GM18858 (cell line): Measurements from ENCODE around the gene FYB1.
"Not testable (repeated sequence)": the region's sequence is repeated elsewhere in the genome, so short reads cannot be mapped to it uniquely, and the experiment has no call there.

Experiments
- ATAC-seq: cut with Tn5 transposase; IDR thresholded peaks from one replicate; pipeline ENCODE4 v1.9.1; 2021; ENCODE audit not compliant: unreplicated experiment

Gene FYB1

GRCh38 chr5:39219437-39219836 is at the start of gene FYB1:
FYB1 (minus strand) TSS chr5:39219563; CDS start chr5:39202960, 16,603 bp downstream.
- no peak for ATAC-seq

- ATAC-seq = no peak
These were observed 47.8 kb upstream of the FYB1 start for GRCh38 chr5:39267186-39267585.

- no peak for ATAC-seq
These were observed 47.1 kb upstream of the FYB1 start for GRCh38 chr5:39266442-39266841.

GRCh38 chr5:39264528-39264927 is 45.2 kb upstream of the FYB1 start:
- ATAC-seq = peak; percentile 85

GRCh38 chr5:39262981-39263380 is 43.6 kb upstream of the FYB1 start:
- ATAC-seq = no peak

- no peak for ATAC-seq
These were observed 40.7 kb upstream of the FYB1 start for GRCh38 chr5:39260095-39260494.

- no peak for ATAC-seq
These were observed 38.2 kb upstream of the FYB1 start for GRCh38 chr5:39257554-39257953.

GRCh38 chr5:39256477-39257235 is 37.3 kb upstream of the FYB1 start:
- ATAC-seq = no peak

GRCh38 chr5:39255406-39255805 is 36.0 kb upstream of the FYB1 start:
- no peak for ATAC-seq

- no peak for ATAC-seq
These were observed 35.3 kb upstream of the FYB1 start for GRCh38 chr5:39254671-39255070.

GRCh38 chr5:39253196-39253595 is 33.8 kb upstream of the FYB1 start:
- ATAC-seq = no peak

GRCh38 chr5:39249564-39250274 is 30.4 kb upstream of the FYB1 start:
- no peak for ATAC-seq

GRCh38 chr5:39249069-39249468 is 29.7 kb upstream of the FYB1 start:
- no peak for ATAC-seq

GRCh38 chr5:39240750-39241149 is 21.4 kb upstream of the FYB1 start:
- no peak for ATAC-seq

- no peak for ATAC-seq
These were observed 19.2 kb upstream of the FYB1 start for GRCh38 chr5:39238366-39239105.

- no peak for ATAC-seq
These were observed 17.4 kb upstream of the FYB1 start for GRCh38 chr5:39236718-39237117.

GRCh38 chr5:39235648-39236047 is 16.3 kb upstream of the FYB1 start:
- no peak for ATAC-seq

- not testable (repeated sequence) for ATAC-seq
These were observed 15.1 kb upstream of the FYB1 start for GRCh38 chr5:39234494-39234893.

GRCh38 chr5:39233783-39234182 is 14.4 kb upstream of the FYB1 start:
- no peak for ATAC-seq

GRCh38 chr5:39231705-39232525 is 12.6 kb upstream of the FYB1 start:
- ATAC-seq = peak; percentile 52

- no peak for ATAC-seq
These were observed 9.2 kb upstream of the FYB1 start for GRCh38 chr5:39228596-39228995.
